ENCODE results near the gene ZDHHC21. TPM values are rescaled to one million over a fixed set of nuclear protein-coding genes. Genes with fewer than 3 reads are reported as not detected.
"Not testable (repeated sequence)": the region's sequence is repeated elsewhere in the genome, so short reads cannot be mapped to it uniquely, and the experiment has no call there.

Gene ZDHHC21
- total and polyA plus RNA-seq, 2 donors (not counting 1 experiment from before 2014, with no cell fraction given) = 5.2 to 8.6 TPM

DNA sequence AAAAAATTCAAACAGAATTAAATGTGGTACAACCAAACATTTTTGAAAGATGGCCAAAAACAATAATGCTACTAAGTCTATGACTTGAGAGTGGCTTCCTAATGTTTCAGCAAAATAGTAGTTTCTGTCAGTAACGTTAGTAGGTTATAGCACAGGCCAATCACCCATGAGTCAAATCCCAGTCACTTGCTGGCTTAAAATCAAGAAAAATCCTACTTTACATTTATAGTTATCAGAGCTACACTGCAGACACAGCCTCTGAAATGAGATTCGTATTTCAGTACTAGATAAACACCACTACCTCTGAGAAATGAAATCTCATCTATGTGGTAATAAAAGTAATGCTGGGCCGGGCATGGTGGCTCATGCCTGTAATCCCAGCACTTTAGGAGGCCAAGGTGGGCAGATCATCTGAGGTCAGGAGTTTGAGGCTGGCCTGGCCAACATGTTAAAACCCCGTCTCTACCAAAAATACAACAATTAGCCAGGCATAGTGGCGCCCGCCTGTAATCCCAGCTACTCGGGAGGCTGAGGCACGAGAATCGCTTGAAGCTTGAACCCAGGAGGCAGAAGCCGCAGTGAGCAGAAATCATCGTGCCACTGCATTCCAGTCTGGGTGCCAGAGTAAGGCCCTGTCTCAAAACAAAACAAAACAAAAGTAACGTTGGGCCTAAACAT lies 6.1 kb downstream of the ZDHHC21 start:
- Histone ChIP-seq H3K4me1 (ENCODE audit: control insufficient read depth, extremely low read depth, insufficient read depth, low read length) (peaks cover 2% of the 10 kb centered on the region), H3K27ac (ENCODE audit: insufficient read depth, low read length) (no peak overlapping the region), H3K9me3 (ENCODE audit: control insufficient read depth, insufficient read depth, low read depth, low read length) (no peaks in the 10 kb centered on the region), H3K9ac (ENCODE audit: insufficient read depth, low read length) (no peak overlapping the region), H3K4me3 (replicated peaks in 1 of 4; ENCODE audit: control extremely low read depth in 1 of 4, insufficient read depth in 1 of 4, low read depth in 3 of 4, low read length in 4 of 4) (no peak overlapping the region), H2AFZ (ENCODE audit: low read length) (no peak overlapping the region), H3K36me3 (ENCODE audit: control insufficient read depth, insufficient read depth, low read length) (no peaks in the 10 kb centered on the region), H4K20me1 (ENCODE audit: control insufficient read depth, extremely low read depth, insufficient read depth, low read length) (no peaks in the 10 kb centered on the region), H3K79me2 (ENCODE audit: control insufficient read depth, insufficient read depth, low read length) (no peaks in the 10 kb centered on the region), H3K4me2 (ENCODE audit: extremely low read depth, insufficient read depth, low read length) (peak overlapping the region; percentile 23), H3K27me3 (ENCODE audit: control insufficient read depth, insufficient read depth, low read length) (no peaks in the 10 kb centered on the region)
- TF ChIP-seq, protein P1, sequence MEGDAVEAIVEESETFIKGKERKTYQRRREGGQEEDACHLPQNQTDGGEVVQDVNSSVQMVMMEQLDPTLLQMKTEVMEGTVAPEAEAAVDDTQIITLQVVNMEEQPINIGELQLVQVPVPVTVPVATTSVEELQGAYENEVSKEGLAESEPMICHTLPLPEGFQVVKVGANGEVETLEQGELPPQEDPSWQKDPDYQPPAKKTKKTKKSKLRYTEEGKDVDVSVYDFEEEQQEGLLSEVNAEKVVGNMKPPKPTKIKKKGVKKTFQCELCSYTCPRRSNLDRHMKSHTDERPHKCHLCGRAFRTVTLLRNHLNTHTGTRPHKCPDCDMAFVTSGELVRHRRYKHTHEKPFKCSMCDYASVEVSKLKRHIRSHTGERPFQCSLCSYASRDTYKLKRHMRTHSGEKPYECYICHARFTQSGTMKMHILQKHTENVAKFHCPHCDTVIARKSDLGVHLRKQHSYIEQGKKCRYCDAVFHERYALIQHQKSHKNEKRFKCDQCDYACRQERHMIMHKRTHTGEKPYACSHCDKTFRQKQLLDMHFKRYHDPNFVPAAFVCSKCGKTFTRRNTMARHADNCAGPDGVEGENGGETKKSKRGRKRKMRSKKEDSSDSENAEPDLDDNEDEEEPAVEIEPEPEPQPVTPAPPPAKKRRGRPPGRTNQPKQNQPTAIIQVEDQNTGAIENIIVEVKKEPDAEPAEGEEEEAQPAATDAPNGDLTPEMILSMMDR (conservative IDR thresholded peaks at IDR 0.05 in 1 of 2, IDR thresholded peaks at IDR 0.05 in 1 of 2; ENCODE audit: low read depth in 1 of 2, low read length in 2 of 2) = no peak
- no peak for TF ChIP-seq EZH2 (IDR thresholded peaks at IDR 0.05; ENCODE audit: low read length, missing control alignments)
- DNase-seq (ENCODE audit: low read depth in 2 of 2) = peak; percentile 91 to 92

DNA sequence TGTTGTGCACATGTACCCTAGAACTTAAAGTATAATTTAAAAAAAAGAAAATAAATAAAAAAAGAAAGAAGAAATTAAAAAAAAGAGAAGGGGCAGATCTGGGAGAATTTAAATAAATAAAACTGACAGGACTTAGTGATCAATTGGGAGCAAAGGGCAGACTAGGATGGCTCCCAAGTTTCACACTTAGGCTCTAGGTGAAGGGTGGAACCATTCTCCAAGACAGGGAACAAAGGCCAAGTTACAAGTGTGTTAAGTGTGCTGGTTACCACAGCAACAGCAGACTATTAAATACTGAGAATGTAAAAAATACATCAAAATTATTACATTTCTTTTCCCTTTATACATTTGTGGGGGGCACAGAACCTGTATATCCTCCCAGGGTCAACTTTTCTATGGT lies 7.1 kb downstream of the ZDHHC21 start:
- H3K4me3 ChIP-seq (replicated peaks in 1 of 4; ENCODE audit: control extremely low read depth in 1 of 4, insufficient read depth in 1 of 4, low read depth in 3 of 4, low read length in 4 of 4) = no peak overlapping the region
- no peak overlapping the region for H3K27ac ChIP-seq (ENCODE audit: insufficient read depth, low read length)
- no peaks in the 10 kb centered on the region for H4K20me1 ChIP-seq (ENCODE audit: control insufficient read depth, extremely low read depth, insufficient read depth, low read length)
- no peaks in the 10 kb centered on the region for H3K79me2 ChIP-seq (ENCODE audit: control insufficient read depth, insufficient read depth, low read length)
- DNase-seq (ENCODE audit: low read depth in 2 of 2) = no peak
- no peak overlapping the region for H2AFZ ChIP-seq (ENCODE audit: low read length)
- H3K4me1 ChIP-seq (ENCODE audit: control insufficient read depth, extremely low read depth, insufficient read depth, low read length) = peaks cover 2% of the 10 kb centered on the region
- no peak for TF ChIP-seq EZH2 (IDR thresholded peaks at IDR 0.05; ENCODE audit: low read length, missing control alignments)
- TF ChIP-seq, protein P1 (conservative IDR thresholded peaks at IDR 0.05 in 1 of 2, IDR thresholded peaks at IDR 0.05 in 1 of 2; ENCODE audit: low read depth in 1 of 2, low read length in 2 of 2) = no peak
- no peak overlapping the region for H3K9ac ChIP-seq (ENCODE audit: insufficient read depth, low read length)
- no peaks in the 10 kb centered on the region for H3K27me3 ChIP-seq (ENCODE audit: control insufficient read depth, insufficient read depth, low read length)
- no peaks in the 10 kb centered on the region for H3K36me3 ChIP-seq (ENCODE audit: control insufficient read depth, insufficient read depth, low read length)
- no peak overlapping the region for H3K4me2 ChIP-seq (ENCODE audit: extremely low read depth, insufficient read depth, low read length)
- H3K9me3 ChIP-seq (ENCODE audit: control insufficient read depth, insufficient read depth, low read depth, low read length) = no peaks in the 10 kb centered on the region

DNA sequence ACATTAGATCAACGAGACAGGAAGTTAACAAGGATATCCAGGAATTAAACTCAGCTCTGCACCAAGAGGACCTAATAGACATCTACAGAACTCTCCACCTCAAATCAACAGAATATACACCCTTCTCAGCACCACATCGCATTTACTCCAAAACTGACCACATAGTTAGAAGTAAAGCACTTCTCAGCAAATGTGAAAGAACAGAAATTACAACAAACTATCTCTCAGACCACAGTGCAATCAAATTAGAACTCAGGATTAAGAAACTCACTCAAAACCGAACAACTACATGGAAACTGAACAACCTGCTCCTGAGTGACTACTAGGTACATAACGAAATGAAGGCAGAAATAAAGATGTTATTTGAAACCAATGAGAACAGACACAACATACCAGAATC lies 10.6 kb downstream of the ZDHHC21 start:
- H3K4me2 ChIP-seq (ENCODE audit: extremely low read depth, insufficient read depth, low read length); H3K79me2 ChIP-seq (ENCODE audit: control insufficient read depth, insufficient read depth, low read length); H3K36me3 ChIP-seq (ENCODE audit: control insufficient read depth, insufficient read depth, low read length); H2AFZ ChIP-seq (ENCODE audit: low read length); H3K27me3 ChIP-seq (ENCODE audit: control insufficient read depth, insufficient read depth, low read length); H3K4me3 ChIP-seq (replicated peaks in 1 of 4; ENCODE audit: control extremely low read depth in 1 of 4, insufficient read depth in 1 of 4, low read depth in 3 of 4, low read length in 4 of 4); H3K9me3 ChIP-seq (ENCODE audit: control insufficient read depth, insufficient read depth, low read depth, low read length); H4K20me1 ChIP-seq (ENCODE audit: control insufficient read depth, extremely low read depth, insufficient read depth, low read length); DNase-seq (ENCODE audit: low read depth in 2 of 2); H3K27ac ChIP-seq (ENCODE audit: insufficient read depth, low read length); H3K4me1 ChIP-seq (ENCODE audit: control insufficient read depth, extremely low read depth, insufficient read depth, low read length); H3K9ac ChIP-seq (ENCODE audit: insufficient read depth, low read length): not testable (repeated sequence)

All from fibroblast of lung (primary cell).